GM12878 (cell line): ENCODE measurements around the gene ZDHHC7. TPM values are rescaled to one million over a fixed set of nuclear protein-coding genes. Genes with fewer than 3 reads are reported as not detected.

Experiments used
- ATAC-seq: fragments of 200-7000 bp; cut with Tn5 transposase; 3 replicates; pipeline ENCODE4 v1.9.1; 2020; ENCODE audit warnings: mild to moderate bottlenecking, moderate library complexity
- BruUV-seq: library from RNA; stranded (reverse); fragments of 400-500 nt; replicated peaks from 2 replicates; lab custom pipeline; 2021; lab: Mats Ljungman, UMichigan
- CTCF ChIA-PET: fragments of 300-600 bp; sonication (Branson Sonifier 250); formaldehyde crosslinking; extraction: SDS; loops from one replicate; lab custom pipeline; 2021; ENCODE audit warnings: inconsistent platforms; lab: Yijun Ruan, JAX
- POLR2A ChIA-PET: fragments of 350-600 bp; formaldehyde crosslinking; extraction: SDS; loops from one replicate; lab custom pipeline; 2021; ENCODE audit warnings: inconsistent platforms; lab: Charles Lee
- RAD21 ChIA-PET: fragments of 300-600 bp; sonication (Branson Sonifier 250); formaldehyde crosslinking; loops from one replicate; lab custom pipeline; 2023; ENCODE audit warnings: antibody characterized with exemption; ENCODE audit not compliant: unreplicated experiment; lab: Charles Lee
- SMC1A ChIA-PET: fragments of 300-600 bp; sonication (Branson Sonifier 250); formaldehyde crosslinking; loops from one replicate; lab custom pipeline; 2023; ENCODE audit not compliant: unreplicated experiment, uncharacterized antibody; lab: Charles Lee
- DNase-seq: peaks from one replicate; pipeline ENCODE4 v3.0.0-alpha.2; 2011; ENCODE audit warnings: low read depth, low spot score
- FAIRE-seq: peaks from 3 replicates; lab custom pipeline; 2011; peaks lifted over from hg19 to GRCh38; lab: Jason Lieb, UNC
- H2AFZ ChIP-seq: 2 replicates; pipeline ENCODE4 v1.6.0; 2011; ENCODE audit warnings: low read depth, low read length, control low read depth; ENCODE audit not compliant: control insufficient read depth
- H3K27ac ChIP-seq: 2 replicates; pipeline ENCODE4 v1.5.1; 2011; ENCODE audit warnings: control low read depth; ENCODE audit not compliant: control insufficient read depth, insufficient read depth
- H3K27me3 ChIP-seq, 2 experiments: replicated peaks in 1 of 2; 2 replicates each; pipeline versions ENCODE4 v1.6.0 to v1.6.1; 2011; ENCODE audit warnings: low read length in 1 of 2; ENCODE audit not compliant: control insufficient read depth in 2 of 2, insufficient read depth in 2 of 2
- H3K36me3 ChIP-seq, 2 experiments: 2 replicates each; pipeline ENCODE4 v1.5.1; 2011; ENCODE audit warnings: low read length in 1 of 2; ENCODE audit not compliant: control insufficient read depth in 2 of 2, insufficient read depth in 2 of 2
- H3K4me1 ChIP-seq: 2 replicates; pipeline ENCODE4 v1.6.1; 2011; ENCODE audit warnings: mild to moderate bottlenecking, low read length, moderate library complexity, mixed read lengths; ENCODE audit not compliant: control insufficient read depth, insufficient read depth
- H3K4me2 ChIP-seq: 2 replicates; pipeline ENCODE4 v1.6.0; 2011; ENCODE audit warnings: control low read depth; ENCODE audit not compliant: control insufficient read depth, insufficient read depth
- H3K4me3 ChIP-seq: fragments of 200-600 bp; sonication (generic); 2 replicates; pipeline ENCODE4 v1.5.1; 2016
- H3K79me2 ChIP-seq: 2 replicates; pipeline ENCODE4 v1.6.0; 2011; ENCODE audit warnings: low read length; ENCODE audit not compliant: control insufficient read depth, insufficient read depth
- H3K9ac ChIP-seq: 2 replicates; pipeline ENCODE4 v1.8.0; 2011; ENCODE audit warnings: low read length, control low read depth, mixed read lengths; ENCODE audit not compliant: control insufficient read depth, insufficient read depth
- H3K9me3 ChIP-seq: replicated peaks from 3 replicates; pipeline ENCODE4 v1.5.1; 2011; ENCODE audit warnings: mild to moderate bottlenecking, low read length; ENCODE audit not compliant: control insufficient read depth, insufficient read depth
- H4K20me1 ChIP-seq: 2 replicates; pipeline ENCODE4 v1.6.0; 2011; ENCODE audit not compliant: control insufficient read depth, insufficient read depth
- BCL3 ChIP-seq: IDR thresholded peaks from 2 replicates; pipeline ENCODE4 v1.6.1; 2011; ENCODE audit warnings: borderline replicate concordance, low read depth, mild to moderate bottlenecking, moderate library complexity, low read length; ENCODE audit not compliant: insufficient read depth, poor library complexity, severe bottlenecking
- CHD1 ChIP-seq: IDR thresholded peaks from 2 replicates; pipeline ENCODE4 v1.6.1; 2012; ENCODE audit warnings: low read depth, low read length, improper control_type of control experiment
- FOXM1 ChIP-seq: IDR thresholded peaks from 2 replicates; pipeline ENCODE4 v1.6.1; 2012; ENCODE audit warnings: low read depth, mild to moderate bottlenecking, inconsistent platforms, low read length, moderate library complexity
- HCFC1 ChIP-seq: fragments of 150-350 bp; IDR thresholded peaks from 2 replicates; pipeline ENCODE4 v1.6.1; 2014; ENCODE audit warnings: low read length
- IRF3 ChIP-seq: fragments of 450-650 bp; IDR thresholded peaks from 2 replicates; pipeline ENCODE4 v1.6.1; 2014; ENCODE audit warnings: mild to moderate bottlenecking
- MYB ChIP-seq: fragments of 150-350 bp; IDR thresholded peaks from 2 replicates; pipeline ENCODE4 v1.6.1; 2014; ENCODE audit warnings: mild to moderate bottlenecking, low read depth, low read length, borderline replicate concordance
- NFIC ChIP-seq: IDR thresholded peaks from 2 replicates; pipeline ENCODE4 v1.6.1; 2012; ENCODE audit warnings: low read depth, mild to moderate bottlenecking, inconsistent platforms, low read length, moderate library complexity
- NR2C1 ChIP-seq: fragments of 450-650 bp; IDR thresholded peaks from 2 replicates; pipeline ENCODE4 v1.6.1; 2017; ENCODE audit warnings: antibody characterized with exemption, mild to moderate bottlenecking, moderate library complexity
- RCOR1 ChIP-seq: conservative IDR thresholded peaks from 2 replicates; pipeline ENCODE4 v1.6.1; 2012; ENCODE audit warnings: low read depth, low read length, improper control_type of control experiment
- SKIL ChIP-seq: fragments of 450-650 bp; IDR thresholded peaks from 2 replicates; pipeline ENCODE4 v1.6.1; 2017; ENCODE audit warnings: mild to moderate bottlenecking, low read depth, inconsistent platforms; ENCODE audit not compliant: poor library complexity, severe bottlenecking
- SMAD5 ChIP-seq: IDR thresholded peaks from 2 replicates; pipeline ENCODE4 v1.6.1; 2016; ENCODE audit warnings: antibody characterized with exemption, low read depth
- SRF ChIP-seq, 2 experiments: IDR thresholded peaks; 2 replicates each; pipeline ENCODE4 v1.6.1; 2011; ENCODE audit warnings: low read depth in 2 of 2, low read length in 2 of 2, mild to moderate bottlenecking in 1 of 2, moderate library complexity in 1 of 2
- SUZ12 ChIP-seq: fragments of 200-600 bp; sonication (generic); IDR thresholded peaks from one replicate; pipeline ENCODE4 v1.6.1; 2018; ENCODE audit warnings: antibody characterized with exemption, mild to moderate bottlenecking; ENCODE audit not compliant: unreplicated experiment
- TAF1 ChIP-seq: IDR thresholded peaks from 2 replicates; pipeline ENCODE4 v1.6.1; 2011; ENCODE audit warnings: mild to moderate bottlenecking, low read depth, low read length, borderline replicate concordance
- ZSCAN29 ChIP-seq: fragments of 450-650 bp; IDR thresholded peaks from 2 replicates; pipeline ENCODE4 v1.6.1; 2017; ENCODE audit warnings: mild to moderate bottlenecking, moderate library complexity
- WGBS: methylation state at CpG from one replicate; pipeline ENCODE4 v1.1.6; 2016; ENCODE audit warnings: low lambda C conversion rate; ENCODE audit not compliant: insufficient replicate concordance, insufficient coverage; ENCODE audit errors: missing lambda C conversion rate; 5-methylcytosine and 5-hydroxymethylcytosine counted together
- in situ Hi-C: fragments of 300-500 bp; cut with MboI; formaldehyde crosslinking; loops from 9 replicates; pipeline ENCODE4 v1.14.3; 2018; ENCODE audit warnings: mixed read lengths
- intact Hi-C: fragments of 100-400 bp; cut with micrococcal nuclease; formaldehyde crosslinking; loops from one replicate; pipeline ENCODE4 v1.14.2; 2022; ENCODE audit not compliant: unreplicated experiment
- polyA plus RNA-seq, 11 experiments: library from polyadenylated mRNA; depleted of rRNA in 4 of 11; unstranded in 6 of 11; stranded (reverse) in 5 of 11; fragments of >200 nt; fragmentation: Nextera tagmentation in 4 of 11; fragmentation: Illumina TruSeq in 1 of 11; extraction: Ambion mirVana in 4 of 11; extraction: Trizol in 1 of 11; gene quantifications; 1 replicate in 1 of 11; 2 replicates in 10 of 11; pipeline versions ENCODE4 v1.2.1 to v1.2.3, GENCODE V29; 2011 to 2016; ENCODE audit warnings: inconsistent platforms in 2 of 11, missing spikeins in 2 of 11, low read depth in 1 of 11
- total RNA-seq, 4 experiments: library from RNA; depleted of rRNA in 3 of 4; stranded (reverse); fragments of >200 nt in 3 of 4; fragmentation: Illumina TruSeq in 1 of 4; extraction: Trizol in 1 of 4; gene quantifications; 2 replicates each; pipeline versions ENCODE4 v1.2.1 to v1.2.3, GENCODE V29; 2013 to 2021

The ZDHHC7 gene
- total and polyA plus RNA-seq, 10 of the 15 experiments (the other 5 are each of a cell fraction or from before 2014, with no cell fraction given) = 0.87 to 26.0 (median 20.0) TPM

DNA sequence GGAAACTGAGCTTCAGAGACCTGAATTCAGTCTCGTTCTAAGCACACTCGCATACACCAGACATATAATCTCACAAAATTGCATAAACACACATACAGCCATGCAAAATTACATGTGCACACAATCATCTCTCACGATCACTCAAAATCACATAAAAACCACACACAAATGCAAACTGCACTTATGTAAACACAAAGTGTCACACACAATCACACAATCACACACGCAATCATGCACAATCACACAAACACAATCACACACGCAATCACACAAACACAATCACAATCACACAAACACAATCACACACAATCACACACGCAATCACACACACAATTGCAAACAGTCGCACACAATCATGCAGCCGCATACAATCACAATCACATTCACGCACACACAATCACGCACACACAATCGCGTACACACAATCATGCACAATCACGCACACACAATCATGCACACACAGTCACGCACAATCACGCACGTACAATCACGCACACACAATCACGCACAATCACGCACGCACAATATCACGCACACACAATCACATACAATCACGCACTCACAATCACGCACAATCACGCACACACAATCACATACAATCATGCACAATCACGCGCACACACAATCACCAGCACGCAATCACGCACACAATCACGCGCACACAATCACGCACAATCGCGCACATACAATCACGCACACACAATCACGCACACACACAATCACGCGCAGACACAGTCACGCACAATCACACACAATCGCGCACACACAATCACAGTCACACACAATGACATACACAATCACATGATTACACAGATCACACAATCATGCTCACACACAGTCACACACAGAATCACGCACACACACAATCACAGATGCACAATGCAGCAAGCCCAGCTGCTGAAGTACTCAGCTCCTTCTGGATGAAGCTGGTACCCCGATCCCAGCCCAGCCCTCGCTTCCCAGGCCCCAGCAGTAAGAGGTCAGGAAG is 45.6 kb downstream of the ZDHHC7 start:
- intact Hi-C loops (loop anchor here (5.0 kb wide), 1 partner anchor 343 kb away; no protein-coding TSS in a partner anchor), in situ Hi-C loops (loop anchor here (25.0 kb wide), 2 partner anchors 328 to 453 kb away; partner anchors contain the start of genes KLHL36 and MEAK7)
- Histone ChIP-seq H3K9me3 (no peaks in the 10 kb centered on the region; the same call in 2 of the 3 replicates), H3K9ac (no peak overlapping the region), H2AFZ (no peak overlapping the region), H3K27ac (no peak overlapping the region), H3K27me3 (no peaks in the 10 kb centered on the region), H3K79me2 (no peaks in the 10 kb centered on the region), H3K4me2 (no peak overlapping the region), H3K4me3 (no peak overlapping the region), H4K20me1 (no peaks in the 10 kb centered on the region), H3K36me3 (no peaks in the 10 kb centered on the region), H3K4me1 (no peaks in the 10 kb centered on the region)
- WGBS = 84% methylated on average over 43 of the region's 43 CpGs
- ChIA-PET CTCF (interaction anchor here (1.0 to 6.6 kb wide), 3 partner anchors 13 to 215 kb away, joined by 3 to 88 read pairs (median 3); no protein-coding TSS in a partner anchor), RAD21 (no interaction called here), POLR2A (no interaction called here), SMC1A (no interaction called here)
- DNase-seq (no peak), ATAC-seq (no peak), FAIRE-seq (no peak)
- TF ChIP-seq TAF1 = no peak
- peak; percentile 97 for TF ChIP-seq BCL3
- TF ChIP-seq HCFC1 = no peak
- TF ChIP-seq CHD1 = no peak
- no peak for TF ChIP-seq SRF (IDR thresholded peaks at IDR 0.05; ENCODE audit: low read depth in 2 of 2, low read length in 2 of 2)
- no peak for TF ChIP-seq ZSCAN29
- TF ChIP-seq SUZ12 = no peak
- no peak for TF ChIP-seq RCOR1
- TF ChIP-seq SMAD5 = no peak
- TF ChIP-seq NFIC = peak; percentile 50; the same call in 1 of the 2 replicates
- no peak for TF ChIP-seq NR2C1
- TF ChIP-seq IRF3 = no peak
- no peak for TF ChIP-seq MYB
- no peak for TF ChIP-seq FOXM1
- TF ChIP-seq SKIL = no peak
- BruUV-seq = no TSS peak
